Lower leg skin (tissue), 3 donors: ENCODE data around the gene CISTR.
A peak's percentile ranks its signal among the peaks of the same experiment; 100 is the strongest.

Source experiments
- CTCF ChIP-seq, 3 donors: fragments of 450-650 bp; IDR thresholded peaks; one replicate each; pipeline ENCODE4 v1.5.1; 2016; ENCODE audit warnings: antibody characterized with exemption in 3 of 3, mild to moderate bottlenecking in 3 of 3, moderate library complexity in 2 of 3
- POLR2A ChIP-seq, 2 donors: fragments of 450-650 bp; IDR thresholded peaks; one replicate each; pipeline ENCODE4 v1.6.1; 2016 to 2017; ENCODE audit warnings: antibody characterized with exemption in 2 of 2, mild to moderate bottlenecking in 1 of 2, moderate library complexity in 1 of 2

- TF ChIP-seq CTCF (IDR thresholded peaks at IDR 0.05): peak in 1 of 3 donors; percentile 38
- no peak for TF ChIP-seq POLR2A (IDR thresholded peaks at IDR 0.05)
These were observed 8.3 kb downstream of the CISTR start for GRCh38 chr12:53743266-53744129.
